Panc1 (cell line): ENCODE results near the gene UBE2O. TPM values are rescaled to one million over a fixed set of nuclear protein-coding genes. Genes with fewer than 3 reads are reported as not detected.

ENCODE experiments used
- ATAC-seq: fragments of 200-7000 bp; cut with Tn5 transposase; 2 replicates; pipeline ENCODE4 v1.9.1; 2020; ENCODE audit warnings: mild to moderate bottlenecking, moderate library complexity
- BruUV-seq: library from RNA; stranded (reverse); fragments of 400-500 nt; replicated peaks from 2 replicates; lab custom pipeline; 2021; lab: Mats Ljungman, UMichigan
- CTCF ChIA-PET: fragments of 300-600 bp; sonication (Branson Sonifier 250); formaldehyde crosslinking; loops from one replicate; lab custom pipeline; 2022; ENCODE audit warnings: antibody characterized with exemption; lab: Charles Lee
- POLR2A ChIA-PET: fragments of 300-600 bp; sonication (Branson Sonifier 250); formaldehyde crosslinking; loops from one replicate; lab custom pipeline; 2022; ENCODE audit warnings: antibody characterized with exemption; lab: Charles Lee
- DNase-seq: peaks from one replicate; pipeline ENCODE4 v3.0.0-alpha.2; 2010; ENCODE audit warnings: low read depth, low spot score
- H3K27ac ChIP-seq: 2 replicates; pipeline ENCODE4 v1.5.1; 2011; ENCODE audit warnings: mild to moderate bottlenecking, low read length, inconsistent platforms
- H3K27me3 ChIP-seq: fragments of 200-500 bp; sonication (Bioruptor generic); 2 replicates; pipeline ENCODE4 v1.6.0; 2014; ENCODE audit warnings: low read length, inconsistent platforms; ENCODE audit not compliant: control insufficient read depth, insufficient read depth
- H3K36me3 ChIP-seq: fragments of 200-500 bp; sonication (Bioruptor generic); 2 replicates; pipeline ENCODE4 v1.5.1; 2014; ENCODE audit warnings: inconsistent platforms, mild to moderate bottlenecking, low read length, moderate library complexity; ENCODE audit not compliant: control insufficient read depth, insufficient read depth
- H3K4me1 ChIP-seq: 2 replicates; pipeline ENCODE4 v1.5.1; 2011; ENCODE audit warnings: inconsistent platforms, mild to moderate bottlenecking, low read length, moderate library complexity; ENCODE audit not compliant: control insufficient read depth, insufficient read depth
- H3K4me3 ChIP-seq, 2 experiments: 2 replicates each; pipeline ENCODE4 v1.5.1; 2011 to 2012; ENCODE audit warnings: low read depth in 2 of 2, low read length in 2 of 2, mild to moderate bottlenecking in 2 of 2, inconsistent platforms in 1 of 2, moderate library complexity in 1 of 2
- H3K9me3 ChIP-seq: fragments of 200-500 bp; sonication (Bioruptor generic); 2 replicates; pipeline ENCODE4 v1.5.1; 2014; ENCODE audit warnings: low read depth, mild to moderate bottlenecking, inconsistent platforms, low read length, moderate library complexity; ENCODE audit not compliant: control insufficient read depth, insufficient read depth
- POLR2AphosphoS5 ChIP-seq: IDR thresholded peaks from 2 replicates; pipeline ENCODE4 v1.6.1; 2012; ENCODE audit warnings: mild to moderate bottlenecking, low read depth, low read length, moderate library complexity
- SIN3A ChIP-seq: IDR thresholded peaks from 2 replicates; pipeline ENCODE4 v1.6.1; 2012; ENCODE audit warnings: low read depth, mild to moderate bottlenecking, low read length, moderate library complexity, borderline replicate concordance; ENCODE audit not compliant: insufficient read depth
- TCF7L2 ChIP-seq: IDR thresholded peaks from 2 replicates; pipeline ENCODE4 v1.6.1; 2011; ENCODE audit warnings: mild to moderate bottlenecking, low read depth, low read length, inconsistent platforms
- in situ Hi-C: cut with HindIII; loops from 2 replicates; pipeline ENCODE4 v1.10.0; 2016; ENCODE audit warnings: low sequenced_read_pairs, low pct_unique_long_range_greater_than_20kb
- intact Hi-C: fragments of 100-400 bp; cut with micrococcal nuclease; formaldehyde crosslinking; loops from one replicate; pipeline ENCODE4 v1.10.0; 2022; ENCODE audit not compliant: unreplicated experiment
- total RNA-seq: library from RNA; stranded (reverse); gene quantifications from one replicate; pipeline ENCODE4 v1.2.1, GENCODE V29; 2021; ENCODE audit not compliant: unreplicated experiment
- TF ChIP-seq, protein P1 (sequence below), 2 experiments: IDR thresholded peaks; 2 replicates each; pipeline ENCODE4 v1.6.1; 2011 to 2012; ENCODE audit warnings: low read depth in 2 of 2, control low read depth in 1 of 2, low read length in 1 of 2, mild to moderate bottlenecking in 1 of 2, moderate library complexity in 1 of 2; ENCODE audit not compliant: insufficient read depth in 1 of 2
- TF ChIP-seq, protein P2 (sequence below): fragments of 450-650 bp; IDR thresholded peaks from 2 replicates; pipeline ENCODE4 v1.5.1; 2017; ENCODE audit warnings: mild to moderate bottlenecking

The UBE2O gene
- total RNA-seq, 1 experiment from 2014 or later, result 47.5 TPM

DNA sequence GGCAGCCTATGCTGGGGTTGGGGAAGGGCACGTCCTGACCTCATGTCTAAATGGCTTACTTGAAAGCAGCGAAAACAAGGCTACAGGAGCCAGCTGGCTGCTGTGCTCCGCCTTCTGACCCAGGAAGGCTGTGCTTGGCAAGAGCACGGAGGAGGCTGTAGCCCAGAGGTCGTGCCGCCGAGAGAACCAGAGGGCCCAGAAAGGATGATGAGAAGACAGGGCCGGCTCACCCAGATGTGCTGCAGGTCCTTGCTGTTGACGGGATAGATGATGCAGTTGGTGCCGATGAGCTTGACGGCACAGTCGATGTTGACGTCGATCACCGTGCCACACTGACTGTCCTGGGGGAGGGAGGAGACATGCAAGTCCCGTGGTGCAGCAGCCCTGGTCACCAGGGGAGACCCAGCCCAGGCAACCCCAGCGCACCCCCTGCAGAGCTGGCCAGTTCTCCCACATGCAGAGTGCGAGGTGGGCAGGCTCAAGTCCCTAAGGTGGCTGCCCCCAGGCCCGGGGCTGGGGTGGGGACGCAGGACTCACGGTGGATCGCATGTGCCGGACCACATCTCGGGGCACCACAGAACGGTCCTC is 47.9 kb downstream of the UBE2O start:
- TF ChIP-seq SIN3A, result no peak
- TF ChIP-seq, protein P1, sequence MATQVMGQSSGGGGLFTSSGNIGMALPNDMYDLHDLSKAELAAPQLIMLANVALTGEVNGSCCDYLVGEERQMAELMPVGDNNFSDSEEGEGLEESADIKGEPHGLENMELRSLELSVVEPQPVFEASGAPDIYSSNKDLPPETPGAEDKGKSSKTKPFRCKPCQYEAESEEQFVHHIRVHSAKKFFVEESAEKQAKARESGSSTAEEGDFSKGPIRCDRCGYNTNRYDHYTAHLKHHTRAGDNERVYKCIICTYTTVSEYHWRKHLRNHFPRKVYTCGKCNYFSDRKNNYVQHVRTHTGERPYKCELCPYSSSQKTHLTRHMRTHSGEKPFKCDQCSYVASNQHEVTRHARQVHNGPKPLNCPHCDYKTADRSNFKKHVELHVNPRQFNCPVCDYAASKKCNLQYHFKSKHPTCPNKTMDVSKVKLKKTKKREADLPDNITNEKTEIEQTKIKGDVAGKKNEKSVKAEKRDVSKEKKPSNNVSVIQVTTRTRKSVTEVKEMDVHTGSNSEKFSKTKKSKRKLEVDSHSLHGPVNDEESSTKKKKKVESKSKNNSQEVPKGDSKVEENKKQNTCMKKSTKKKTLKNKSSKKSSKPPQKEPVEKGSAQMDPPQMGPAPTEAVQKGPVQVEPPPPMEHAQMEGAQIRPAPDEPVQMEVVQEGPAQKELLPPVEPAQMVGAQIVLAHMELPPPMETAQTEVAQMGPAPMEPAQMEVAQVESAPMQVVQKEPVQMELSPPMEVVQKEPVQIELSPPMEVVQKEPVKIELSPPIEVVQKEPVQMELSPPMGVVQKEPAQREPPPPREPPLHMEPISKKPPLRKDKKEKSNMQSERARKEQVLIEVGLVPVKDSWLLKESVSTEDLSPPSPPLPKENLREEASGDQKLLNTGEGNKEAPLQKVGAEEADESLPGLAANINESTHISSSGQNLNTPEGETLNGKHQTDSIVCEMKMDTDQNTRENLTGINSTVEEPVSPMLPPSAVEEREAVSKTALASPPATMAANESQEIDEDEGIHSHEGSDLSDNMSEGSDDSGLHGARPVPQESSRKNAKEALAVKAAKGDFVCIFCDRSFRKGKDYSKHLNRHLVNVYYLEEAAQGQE (IDR thresholded peaks at IDR 0.05; ENCODE audit: insufficient read depth in 1 of 2, low read depth in 2 of 2, low read length in 1 of 2), result no peak
- TF ChIP-seq, protein P2, sequence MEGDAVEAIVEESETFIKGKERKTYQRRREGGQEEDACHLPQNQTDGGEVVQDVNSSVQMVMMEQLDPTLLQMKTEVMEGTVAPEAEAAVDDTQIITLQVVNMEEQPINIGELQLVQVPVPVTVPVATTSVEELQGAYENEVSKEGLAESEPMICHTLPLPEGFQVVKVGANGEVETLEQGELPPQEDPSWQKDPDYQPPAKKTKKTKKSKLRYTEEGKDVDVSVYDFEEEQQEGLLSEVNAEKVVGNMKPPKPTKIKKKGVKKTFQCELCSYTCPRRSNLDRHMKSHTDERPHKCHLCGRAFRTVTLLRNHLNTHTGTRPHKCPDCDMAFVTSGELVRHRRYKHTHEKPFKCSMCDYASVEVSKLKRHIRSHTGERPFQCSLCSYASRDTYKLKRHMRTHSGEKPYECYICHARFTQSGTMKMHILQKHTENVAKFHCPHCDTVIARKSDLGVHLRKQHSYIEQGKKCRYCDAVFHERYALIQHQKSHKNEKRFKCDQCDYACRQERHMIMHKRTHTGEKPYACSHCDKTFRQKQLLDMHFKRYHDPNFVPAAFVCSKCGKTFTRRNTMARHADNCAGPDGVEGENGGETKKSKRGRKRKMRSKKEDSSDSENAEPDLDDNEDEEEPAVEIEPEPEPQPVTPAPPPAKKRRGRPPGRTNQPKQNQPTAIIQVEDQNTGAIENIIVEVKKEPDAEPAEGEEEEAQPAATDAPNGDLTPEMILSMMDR, result no peak
- TF ChIP-seq POLR2AphosphoS5, result no peak
- no peak for TF ChIP-seq TCF7L2
- ChIA-PET CTCF (interaction anchor here (0.7 to 4.4 kb wide), 2 partner anchors 53 to 102 kb away, joined by 3 to 32 read pairs; no protein-coding TSS in a partner anchor), POLR2A (no interaction called here)
- in situ Hi-C loops, result no loop called here
- Histone ChIP-seq H3K36me3 (peaks cover 2% of the 10 kb centered on the region), H3K27me3 (no peaks in the 10 kb centered on the region), H3K9me3 (no peaks in the 10 kb centered on the region), H3K27ac (no peak overlapping the region), H3K4me3 (no peak overlapping the region), H3K4me1 (no peaks in the 10 kb centered on the region)
- ATAC-seq (no peak), DNase-seq (no peak)
- intact Hi-C loops, result no loop called here
- BruUV-seq, result no TSS peak

DNA sequence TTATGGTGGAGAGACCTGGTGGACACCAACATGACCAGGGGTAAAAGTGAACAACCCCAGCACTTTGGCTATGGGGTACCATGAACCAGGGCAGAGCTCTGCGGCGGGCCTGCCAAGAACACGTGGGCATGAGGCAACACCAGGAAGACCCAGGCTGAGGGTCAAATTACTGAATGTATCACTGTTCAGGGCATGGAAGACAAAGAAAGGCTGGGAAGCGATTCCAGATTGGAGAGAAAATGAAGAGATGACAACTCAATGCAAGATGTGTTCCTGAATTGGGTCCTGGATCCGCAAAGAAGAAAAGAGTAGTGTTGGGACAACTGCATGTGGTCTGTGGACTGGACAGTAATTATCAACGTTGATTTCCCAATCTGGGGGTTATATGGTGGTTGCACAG is 48.7 kb downstream of the UBE2O start:
- H3K27me3 ChIP-seq, result no peaks in the 10 kb centered on the region
- TF ChIP-seq, protein P2, result no peak
- no peak for TF ChIP-seq TCF7L2
- TF ChIP-seq, protein P1 (IDR thresholded peaks at IDR 0.05; ENCODE audit: insufficient read depth in 1 of 2, low read depth in 2 of 2, low read length in 1 of 2), result no peak
- TF ChIP-seq SIN3A, result no peak
- no peak for TF ChIP-seq POLR2AphosphoS5
- H3K9me3 ChIP-seq, result no peaks in the 10 kb centered on the region
- ATAC-seq, result no peak
- ChIA-PET CTCF (no interaction called here), POLR2A (no interaction called here)
- H3K4me3 ChIP-seq, result no peak overlapping the region
- intact Hi-C loops, result no loop called here
- BruUV-seq, result no TSS peak
- peaks cover 2% of the 10 kb centered on the region for H3K36me3 ChIP-seq
- DNase-seq, result no peak
- H3K27ac ChIP-seq, result no peak overlapping the region
- in situ Hi-C loops, result no loop called here
- no peaks in the 10 kb centered on the region for H3K4me1 ChIP-seq
